Right cardiac atrium (tissue), 5 donors: ENCODE measurements around the gene TNRC18. TPM values are rescaled to one million over a fixed set of nuclear protein-coding genes. Genes with fewer than 3 reads are reported as not detected.
"Not testable (repeated sequence)": the region's sequence is repeated elsewhere in the genome, so short reads cannot be mapped to it uniquely, and the experiment has no call there.

Source experiments
- ATAC-seq, 2 donors: fragments of 200-7000 bp; cut with Tn5 transposase; one replicate each; pipeline versions ENCODE4 v1.8.0 to v1.9.1; 2020; ENCODE audit warnings: moderate library complexity in 2 of 2, mild to moderate bottlenecking in 1 of 2
- DNase-seq, 3 donors: peaks; one replicate each; pipeline ENCODE4 v3.0.0-alpha.2; 2020
- H3K27ac ChIP-seq: one replicate; pipeline ENCODE4 v1.5.1; 2013; ENCODE audit warnings: mild to moderate bottlenecking, low read length, control low read depth, moderate library complexity
- H3K27me3 ChIP-seq: one replicate; pipeline ENCODE4 v1.6.1; 2013; ENCODE audit not compliant: control insufficient read depth, insufficient read depth
- H3K4me1 ChIP-seq: one replicate; pipeline ENCODE4 v1.6.1; 2013; ENCODE audit warnings: low read length; ENCODE audit not compliant: control insufficient read depth, insufficient read depth
- H3K4me3 ChIP-seq: one replicate; pipeline ENCODE4 v1.5.1; 2013; ENCODE audit warnings: low read length, control low read depth
- H3K9me3 ChIP-seq: one replicate; pipeline ENCODE4 v1.6.1; 2013; ENCODE audit warnings: low read length; ENCODE audit not compliant: control insufficient read depth
- WGBS: extraction: QIAGEN DNeasy Blood & Tissue Kit; methylation state at CpG from one replicate; pipeline ENCODE4 v1.1.7; 2013; 5-methylcytosine and 5-hydroxymethylcytosine counted together
- intact Hi-C, 4 donors: fragments of 100-400 bp; cut with DNase I; formaldehyde crosslinking; loops; one replicate each; pipeline versions ENCODE4 v1.11.0 to v1.14.0; 2022 to 2023
- polyA plus RNA-seq: library from polyadenylated mRNA; stranded (reverse); fragments of 200-250 nt; gene quantifications from one replicate; pipeline ENCODE4 v1.2.3, GENCODE V29; 2013
- total RNA-seq, 4 donors: library from RNA; stranded (reverse); fragmentation: NEBNext Ultra II Directional; extraction: Animal tissue kit (Norgen Biotek cat#: 25700); gene quantifications; one replicate each; pipeline ENCODE4 v1.2.1, GENCODE V29; 2021
- donor health status: healthy with polysubstance abuse.
- donor health status: DM: no; HTN: yes; CAD: no.
- donor health status: DM: no; HTN: no; CAD: no.
- donor health status: DM: no; HTN: yes; CAD: no; lungs with severe emphysema.
- donor health status: DM: yes; HTN: yes; CAD: no.

The TNRC18 gene
- total and polyA plus RNA-seq, 5 donors: 33.1 to 46.6 (median 38.9) TPM

- Histone ChIP-seq H3K4me3 (peak within 1 kb of the TSS; percentile 75), H3K4me1 (no peaks in the 10 kb centered on the region), H3K27ac (no peak within 1 kb of the TSS), H3K27me3 (no peaks in the 10 kb centered on the region), H3K9me3 (no peaks in the 10 kb centered on the region)
- intact Hi-C loops: no loop called here
- WGBS: under 1% methylated on average over 59 of the region's 69 CpGs
- DNase-seq: peak; percentile 69 to 85 (median 83)
- ATAC-seq: peak; percentile 62 to 67
These were observed 140.9 kb downstream of the TNRC18 start, which contains the start of gene SLC29A4 for GRCh38 chr7:5282543-5283316. Gene SLC29A4 (plus strand): TSS chr7:5282943. CDS start chr7:5287817, 4,874 bp downstream.

- DNase-seq, H3K27ac ChIP-seq, ATAC-seq, H3K9me3 ChIP-seq, H3K27me3 ChIP-seq, H3K4me3 ChIP-seq, intact Hi-C loops, H3K4me1 ChIP-seq: not testable (repeated sequence)
- WGBS: 41% methylated on average over 19 of the region's 19 CpGs
These were observed 141.8 kb downstream of the TNRC18 start for GRCh38 chr7:5281598-5282500.

GRCh38 chr7:5279734-5280133 lies 143.9 kb downstream of the TNRC18 start:
- no peaks in the 10 kb centered on the region for H3K27me3 ChIP-seq
- no peak overlapping the region for H3K4me3 ChIP-seq
- H3K9me3 ChIP-seq: no peaks in the 10 kb centered on the region
- 80% methylated on average over 4 of the region's 4 CpGs for WGBS
- intact Hi-C loops: no loop called here
- no peaks in the 10 kb centered on the region for H3K4me1 ChIP-seq
- ATAC-seq: no peak
- peak in 1 of 3 donors; percentile 7 for DNase-seq
- H3K27ac ChIP-seq: no peak overlapping the region

- 41% methylated on average over 7 of the region's 7 CpGs for WGBS
- intact Hi-C loops: no loop called here
- no peak overlapping the region for H3K27ac ChIP-seq
These were observed 144.9 kb downstream of the TNRC18 start for GRCh38 chr7:5278766-5279165.

GRCh38 chr7:5276611-5277010 lies 147.0 kb downstream of the TNRC18 start:
- Histone ChIP-seq H3K4me3 (no peak overlapping the region), H3K9me3 (no peaks in the 10 kb centered on the region), H3K27me3 (no peaks in the 10 kb centered on the region), H3K4me1 (no peaks in the 10 kb centered on the region), H3K27ac (no peak overlapping the region)
- ATAC-seq (no peak), DNase-seq (no peak)
- intact Hi-C loops: no loop called here
- 85% methylated on average over 15 of the region's 15 CpGs for WGBS

More at GRCh38 chr7:5278766-5279165, 144.9 kb downstream of the TNRC18 start:
- DNase-seq: no peak
- Histone ChIP-seq H3K27me3 (no peaks in the 10 kb centered on the region), H3K4me3 (no peak overlapping the region), H3K9me3 (no peaks in the 10 kb centered on the region), H3K4me1 (no peaks in the 10 kb centered on the region)
- ATAC-seq: no peak

- H3K4me3 ChIP-seq, H3K27ac ChIP-seq, H3K27me3 ChIP-seq, intact Hi-C loops, ATAC-seq, H3K4me1 ChIP-seq, H3K9me3 ChIP-seq: not testable (repeated sequence)
- 96% methylated on average over 14 of the region's 14 CpGs for WGBS
- DNase-seq: peak in 1 of 3 donors; percentile 23
These were observed 147.5 kb downstream of the TNRC18 start for GRCh38 chr7:5276123-5276522.

GRCh38 chr7:5275510-5275909 lies 148.1 kb downstream of the TNRC18 start:
- peak; percentile 68 to 88 for ATAC-seq
- H3K9me3 ChIP-seq, H3K4me3 ChIP-seq, H3K27ac ChIP-seq, intact Hi-C loops, H3K4me1 ChIP-seq, H3K27me3 ChIP-seq: not testable (repeated sequence)
- WGBS: 66% methylated on average over 10 of the region's 10 CpGs
- peak; percentile 61 to 82 (median 81) for DNase-seq

- H3K27me3 ChIP-seq, H3K4me3 ChIP-seq, H3K4me1 ChIP-seq, intact Hi-C loops, H3K27ac ChIP-seq, H3K9me3 ChIP-seq: not testable (repeated sequence)
- peak; percentile 56 to 80 (median 69) for DNase-seq
- ATAC-seq: peak; percentile 67 to 87
- WGBS: 30% methylated on average over 11 of the region's 11 CpGs
These were observed 148.6 kb downstream of the TNRC18 start for GRCh38 chr7:5274985-5275431.

- 87% methylated on average over 7 of the region's 7 CpGs for WGBS
- DNase-seq (peak in 2 of 3 donors; percentile 7 to 14), ATAC-seq (no peak)
- no peaks in the 10 kb centered on the region for H3K27me3 ChIP-seq
- no peak overlapping the region for H3K27ac ChIP-seq
- no peak overlapping the region for H3K4me3 ChIP-seq
- intact Hi-C loops: no loop called here
- no peaks in the 10 kb centered on the region for H3K4me1 ChIP-seq
- H3K9me3 ChIP-seq: no peaks in the 10 kb centered on the region
These were observed 149.2 kb downstream of the TNRC18 start for GRCh38 chr7:5274441-5274840.

GRCh38 chr7:5273831-5274405 lies 149.7 kb downstream of the TNRC18 start:
- H3K27ac ChIP-seq, intact Hi-C loops, H3K4me1 ChIP-seq, H3K4me3 ChIP-seq, H3K27me3 ChIP-seq, H3K9me3 ChIP-seq, ATAC-seq: not testable (repeated sequence)
- 61% methylated on average over 18 of the region's 18 CpGs for WGBS
- DNase-seq: peak in 1 of 3 donors; percentile 12
